ENCODE measurements around the gene SP100. TPM values are rescaled to one million over a fixed set of nuclear protein-coding genes. Genes with fewer than 3 reads are reported as not detected.
"Not testable (repeated sequence)": the region's sequence is repeated elsewhere in the genome, so short reads cannot be mapped to it uniquely, and the experiment has no call there.

Gene SP100
- total RNA-seq, 1 donor from 2014 or later, result 26.6 TPM

GRCh38 chr2:230435431-230435830, 19.4 kb downstream of the SP100 start:
- Histone ChIP-seq H3K27me3 (ENCODE audit: control insufficient read depth, insufficient read depth, low read length) (no peaks in the 10 kb centered on the region), H3K36me3 (ENCODE audit: control insufficient read depth, insufficient read depth, low read length) (peaks cover 1% of the 10 kb centered on the region), H3K4me3 (ENCODE audit: low read depth, low read length) (no peak overlapping the region)
- peak; percentile 69 for DNase-seq (ENCODE audit: low read depth)
- no peak for FAIRE-seq
- TF ChIP-seq CTCF (IDR thresholded peaks at IDR 0.05; ENCODE audit: insufficient read depth, low read length, severe bottlenecking), result no peak

- H3K36me3 ChIP-seq (ENCODE audit: control insufficient read depth, insufficient read depth, low read length); FAIRE-seq; H3K4me3 ChIP-seq (ENCODE audit: low read depth, low read length); H3K27me3 ChIP-seq (ENCODE audit: control insufficient read depth, insufficient read depth, low read length); DNase-seq (ENCODE audit: low read depth): not testable (repeated sequence)
These were observed 23.1 kb downstream of the SP100 start for GRCh38 chr2:230439121-230439520.

- H3K4me3 ChIP-seq (ENCODE audit: low read depth, low read length), result no peak overlapping the region
- peaks cover 6% of the 10 kb centered on the region for H3K36me3 ChIP-seq (ENCODE audit: control insufficient read depth, insufficient read depth, low read length)
- no peaks in the 10 kb centered on the region for H3K27me3 ChIP-seq (ENCODE audit: control insufficient read depth, insufficient read depth, low read length)
- DNase-seq (ENCODE audit: low read depth) (no peak), FAIRE-seq (no peak)
- TF ChIP-seq CTCF (IDR thresholded peaks at IDR 0.05; ENCODE audit: insufficient read depth, low read length, severe bottlenecking), result no peak
These were observed 23.6 kb downstream of the SP100 start for GRCh38 chr2:230439590-230439989.

GRCh38 chr2:230441227-230441897, 25.4 kb downstream of the SP100 start:
- no peak overlapping the region for H3K4me3 ChIP-seq (ENCODE audit: low read depth, low read length)
- DNase-seq (ENCODE audit: low read depth) (no peak), FAIRE-seq (peak; percentile 32)
- TF ChIP-seq CTCF (IDR thresholded peaks at IDR 0.05; ENCODE audit: insufficient read depth, low read length, severe bottlenecking), result no peak
- no peaks in the 10 kb centered on the region for H3K27me3 ChIP-seq (ENCODE audit: control insufficient read depth, insufficient read depth, low read length)
- peaks cover 7% of the 10 kb centered on the region for H3K36me3 ChIP-seq (ENCODE audit: control insufficient read depth, insufficient read depth, low read length)

- TF ChIP-seq CTCF (IDR thresholded peaks at IDR 0.05; ENCODE audit: insufficient read depth, low read length, severe bottlenecking), result no peak
- H3K36me3 ChIP-seq (ENCODE audit: control insufficient read depth, insufficient read depth, low read length), result peaks cover 10% of the 10 kb centered on the region
- no peak overlapping the region for H3K4me3 ChIP-seq (ENCODE audit: low read depth, low read length)
- DNase-seq (ENCODE audit: low read depth), result peak; percentile 34
- H3K27me3 ChIP-seq (ENCODE audit: control insufficient read depth, insufficient read depth, low read length), result no peaks in the 10 kb centered on the region
- no peak for FAIRE-seq
These were observed 27.5 kb downstream of the SP100 start for GRCh38 chr2:230443541-230443940.

GRCh38 chr2:230444832-230445231, 28.8 kb downstream of the SP100 start:
- no peak for FAIRE-seq

More at GRCh38 chr2:230444832-230445231, 28.8 kb downstream of the SP100 start:
- peaks cover 14% of the 10 kb centered on the region for H3K36me3 ChIP-seq (ENCODE audit: control insufficient read depth, insufficient read depth, low read length)
- no peak for TF ChIP-seq CTCF (IDR thresholded peaks at IDR 0.05; ENCODE audit: insufficient read depth, low read length, severe bottlenecking)
- no peak overlapping the region for H3K4me3 ChIP-seq (ENCODE audit: low read depth, low read length)
- H3K27me3 ChIP-seq (ENCODE audit: control insufficient read depth, insufficient read depth, low read length), result no peaks in the 10 kb centered on the region
- DNase-seq (ENCODE audit: low read depth), result no peak
